Muscle of arm (tissue), 12 donors: ENCODE measurements around the gene SDR9C7. TPM values are rescaled to one million over a fixed set of nuclear protein-coding genes. Genes with fewer than 3 reads are reported as not detected.
"Not testable (repeated sequence)": the region's sequence is repeated elsewhere in the genome, so short reads cannot be mapped to it uniquely, and the experiment has no call there.

Experiments
- DNase-seq: peaks from one replicate; pipeline ENCODE4 v3.0.0-alpha.2; 2013
- polyA plus RNA-seq, 12 donors: library from polyadenylated mRNA; unstranded; fragments of 120-200 nt; gene quantifications; one replicate each; pipeline ENCODE4 v1.2.1, GENCODE V29; 2013; ENCODE audit not compliant: insufficient read length in 12 of 12

The SDR9C7 gene
- polyA plus RNA-seq, 12 donors = 0.24 to 1.1 (median 0.42) TPM; not detected in 2

- DNase-seq = no peak
Measured at GRCh38 chr12:56954057-56954957, 20.1 kb upstream of the SDR9C7 start.

DNA sequence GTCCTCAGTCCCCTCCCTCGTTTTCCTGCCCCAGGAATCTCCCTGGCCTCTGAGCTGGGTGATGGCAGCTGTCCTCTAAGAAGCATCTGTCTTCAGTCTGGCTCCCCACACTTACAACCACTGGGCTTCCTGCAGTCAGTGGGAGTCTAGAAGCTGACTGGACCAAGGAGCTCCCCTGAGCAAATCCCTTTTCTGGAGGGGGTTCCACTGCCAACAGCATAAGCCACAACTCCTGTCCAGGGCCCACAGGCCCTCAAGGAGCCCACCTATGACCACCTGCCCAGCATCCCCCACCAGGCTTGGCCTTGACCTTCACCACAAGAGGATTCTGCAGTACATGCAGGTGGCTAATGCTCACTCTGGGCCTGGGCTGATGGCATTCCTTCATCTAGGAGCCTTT lies 19.1 kb upstream of the SDR9C7 start:
- DNase-seq = no peak

DNA sequence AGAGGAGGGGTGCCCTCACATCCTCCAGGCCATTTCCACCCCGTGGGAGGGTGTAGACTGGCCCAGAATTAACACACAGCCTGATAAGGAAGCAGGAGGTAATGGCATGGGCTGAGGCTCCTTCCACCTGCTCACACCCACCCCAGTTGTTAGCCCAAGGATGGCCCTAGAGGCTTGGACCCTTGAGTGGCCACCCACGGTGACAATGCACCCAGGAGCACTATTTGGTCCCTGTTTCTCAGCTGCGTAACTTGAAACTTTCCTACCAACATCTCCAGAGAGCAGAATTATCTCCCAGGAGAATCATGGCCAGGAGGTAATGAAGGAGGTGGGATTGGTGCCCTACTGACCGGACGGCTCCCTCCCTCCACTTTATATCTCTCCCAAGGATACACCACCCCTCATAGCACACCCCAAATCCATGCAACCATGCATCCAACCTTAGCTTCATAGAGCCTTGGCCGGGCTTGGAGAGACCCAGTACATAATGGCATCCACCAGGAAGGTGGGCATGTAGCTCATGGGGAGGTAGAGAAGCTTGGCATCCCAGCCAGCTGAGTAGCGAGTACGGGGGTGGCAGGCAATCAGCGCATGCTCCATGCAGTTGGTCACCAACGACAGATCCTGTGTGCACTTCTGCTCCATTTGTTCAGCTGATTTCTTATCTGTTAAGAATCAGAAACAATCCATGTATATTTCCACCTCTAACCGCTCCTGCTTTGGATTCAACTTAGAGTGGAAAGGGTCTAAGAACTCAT lies 17.6 kb upstream of the SDR9C7 start:
- no peak for DNase-seq

DNA sequence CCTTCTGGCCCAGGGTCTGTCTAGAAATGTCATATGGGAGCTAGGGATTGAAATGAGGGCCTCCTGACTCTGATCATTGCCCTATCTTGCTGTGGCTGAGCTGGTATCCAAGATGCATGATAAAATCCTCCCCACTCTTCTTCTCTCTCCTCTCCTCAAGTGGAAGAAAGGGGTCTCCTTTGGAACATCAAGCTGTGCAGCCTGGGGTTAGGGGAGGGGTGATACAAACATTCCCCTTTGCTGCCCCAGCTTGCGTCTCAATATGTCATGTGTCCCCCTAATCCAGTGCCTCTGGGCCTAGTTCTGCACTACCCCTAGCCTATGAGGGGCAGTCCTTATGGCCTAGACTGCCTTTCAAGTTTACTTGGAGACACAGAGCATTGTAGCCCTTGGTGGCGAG lies 14.7 kb upstream of the SDR9C7 start:
- DNase-seq = no peak

DNA sequence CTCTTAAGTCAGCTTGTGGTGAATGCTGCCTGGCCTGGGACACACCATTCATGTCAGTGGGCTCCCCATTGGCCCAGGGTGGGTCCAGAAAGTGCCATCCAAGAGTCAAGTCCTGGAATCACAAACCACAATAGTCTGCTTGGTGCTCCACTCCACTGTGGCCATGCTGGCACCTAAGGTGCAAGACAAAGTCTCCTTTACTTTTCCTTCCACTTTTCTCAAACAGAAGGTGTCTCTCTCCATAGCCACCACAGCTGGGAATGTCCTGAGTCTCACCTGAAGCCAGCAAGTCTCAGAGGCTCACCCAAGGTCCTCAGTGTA lies 14.2 kb upstream of the SDR9C7 start:
- DNase-seq = no peak

DNA sequence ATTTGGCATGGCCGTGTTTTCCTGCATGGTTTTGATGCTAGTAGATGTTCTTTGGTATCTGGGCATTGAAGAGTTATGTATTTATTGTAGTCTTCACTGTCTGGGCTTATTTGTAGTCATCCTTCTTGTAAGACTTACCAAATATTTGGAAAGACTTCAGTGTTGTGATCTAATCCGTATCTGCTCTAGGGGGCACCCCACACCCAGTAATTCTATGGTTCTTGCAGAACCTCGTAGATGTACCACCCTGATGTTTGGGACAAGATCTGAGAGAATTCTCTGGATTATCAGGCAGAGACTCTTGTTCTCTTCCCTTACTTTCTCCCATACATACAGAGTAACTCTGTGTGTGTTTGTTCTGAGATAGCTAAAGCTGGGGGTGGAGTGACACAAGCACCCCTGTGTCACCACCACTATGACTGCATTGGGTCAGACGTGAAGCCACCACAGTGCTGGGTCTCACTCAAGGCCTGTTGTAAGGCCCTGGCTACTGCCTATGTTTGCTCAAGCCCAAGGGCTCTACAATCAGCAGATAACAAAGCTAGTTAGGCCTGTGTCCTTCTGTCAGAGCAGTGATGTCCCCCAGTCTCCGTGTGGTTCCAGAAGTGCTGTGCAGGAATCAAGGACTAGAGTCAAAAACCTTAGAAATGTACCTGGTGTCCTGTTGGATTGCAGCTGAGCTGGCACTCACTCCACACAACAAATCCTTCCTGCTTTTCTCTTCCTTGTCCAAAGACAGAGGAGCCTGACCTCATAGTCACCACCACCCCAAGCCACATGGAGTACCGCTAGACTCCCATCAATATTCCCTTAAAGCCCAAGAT lies 13.6 kb upstream of the SDR9C7 start:
- no peak for DNase-seq

DNA sequence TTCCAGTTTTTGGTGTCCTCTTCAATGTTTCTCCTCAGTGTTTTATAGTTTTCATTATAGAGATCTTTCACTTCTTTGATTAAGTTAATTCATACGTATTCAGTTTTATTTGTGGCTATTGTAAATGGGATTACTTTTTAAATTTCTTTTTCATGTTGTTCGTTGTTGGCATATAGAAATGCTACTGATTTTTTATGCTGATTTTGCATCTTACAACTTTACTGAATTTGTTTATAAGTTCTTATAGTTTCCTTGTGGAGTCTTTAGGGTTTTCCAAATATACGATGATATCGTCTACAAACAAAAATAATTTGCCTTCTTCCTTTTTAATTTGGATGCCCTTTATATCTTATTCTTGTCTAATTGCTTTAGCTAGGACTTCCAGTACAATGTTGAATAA lies 9.7 kb upstream of the SDR9C7 start:
- no peak for DNase-seq

DNA sequence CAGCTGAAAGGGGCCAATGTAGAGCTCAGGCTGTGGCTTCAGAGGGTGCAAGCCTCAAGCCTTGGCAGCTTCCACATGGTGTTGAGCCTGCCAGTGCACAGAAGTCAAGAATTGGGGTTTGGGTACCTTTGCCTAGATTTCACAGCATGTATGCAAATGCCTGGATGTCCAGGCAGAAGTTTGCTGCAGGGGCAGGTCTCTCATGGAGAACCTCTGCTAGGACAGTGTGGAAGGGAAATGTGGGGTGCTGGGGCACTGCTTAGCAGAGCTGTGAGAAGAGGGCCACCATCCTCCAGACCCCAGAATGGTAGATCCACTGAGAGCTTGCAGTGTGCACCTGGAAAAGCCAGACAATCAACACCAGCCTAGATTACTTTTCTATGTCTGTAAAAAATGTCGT lies 9.2 kb upstream of the SDR9C7 start:
- not testable (repeated sequence) for DNase-seq

GRCh38 chr12:56941299-56942017 lies 7.2 kb upstream of the SDR9C7 start:
- DNase-seq = no peak

DNA sequence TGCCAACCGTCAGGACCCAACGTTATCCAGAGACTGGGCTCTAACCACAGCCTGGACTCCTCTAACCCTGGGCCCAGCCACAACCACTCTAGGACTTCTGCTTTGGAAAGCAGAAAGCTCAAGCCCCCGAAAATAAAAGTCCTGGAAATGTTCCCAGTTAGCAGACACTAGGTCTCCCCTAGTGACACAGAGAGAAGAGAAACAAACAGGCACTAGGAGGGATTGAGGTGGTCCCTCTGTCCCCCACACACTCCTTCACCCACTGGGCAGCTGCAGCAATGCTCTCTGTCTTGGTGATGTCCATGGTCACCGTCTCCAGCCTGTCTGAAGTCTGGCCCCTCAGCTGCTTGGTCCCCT lies 6.7 kb upstream of the SDR9C7 start:
- DNase-seq = not testable (repeated sequence)

- no peak for DNase-seq
Measured at GRCh38 chr12:56935752-56936151, 1.5 kb upstream of the SDR9C7 start.

- DNase-seq = no peak
Measured at GRCh38 chr12:56935157-56935556, 949 bp upstream of the SDR9C7 start.

GRCh38 chr12:56932867-56933266 lies 1.3 kb downstream of the SDR9C7 start:
- DNase-seq = no peak

DNA sequence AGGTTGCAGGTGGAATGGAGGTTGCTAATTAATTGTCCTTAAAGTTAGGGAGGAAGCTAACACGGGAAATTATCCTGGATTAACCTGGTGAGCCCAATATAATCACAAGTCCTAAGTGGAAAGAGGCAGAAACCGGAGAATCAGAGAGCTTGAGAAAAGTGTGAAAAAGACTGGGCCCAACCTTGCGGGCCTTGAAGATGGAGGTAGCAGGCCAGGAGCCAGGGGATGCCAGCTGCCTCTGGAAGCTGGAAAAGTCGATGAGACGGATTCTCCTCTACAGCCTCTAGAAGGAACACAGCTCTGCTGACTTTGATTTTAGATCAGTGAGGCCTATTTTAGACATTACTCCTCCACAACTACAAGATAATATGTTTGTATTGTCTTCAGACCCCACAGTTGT lies 2.1 kb downstream of the SDR9C7 start:
- no peak for DNase-seq

GRCh38 chr12:56931474-56931978 lies 2.7 kb downstream of the SDR9C7 start:
- peak; percentile 62 for DNase-seq

- DNase-seq = no peak
Measured at GRCh38 chr12:56930241-56930640, 4.0 kb downstream of the SDR9C7 start.

GRCh38 chr12:56929780-56930179 lies 4.4 kb downstream of the SDR9C7 start:
- DNase-seq = no peak

DNA sequence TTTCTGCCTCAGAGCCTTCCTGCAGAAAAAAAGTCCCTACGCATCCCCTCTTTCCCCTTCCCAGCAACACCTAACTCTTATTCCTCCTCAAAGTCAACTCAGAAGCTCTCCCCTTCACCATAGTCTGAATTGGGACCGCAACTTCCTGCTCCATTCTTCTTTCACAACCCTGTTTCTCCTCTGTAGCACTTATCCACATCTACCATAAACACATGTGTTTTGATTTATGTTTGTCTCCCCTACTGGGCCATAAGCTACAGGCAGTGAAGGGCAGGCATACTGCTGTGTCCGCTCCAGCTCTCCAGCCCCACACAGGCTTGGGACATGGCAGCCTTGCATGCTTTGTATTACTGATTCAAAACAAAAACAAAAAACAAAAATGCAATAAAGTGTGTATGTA lies 5.9 kb downstream of the SDR9C7 start:
- DNase-seq = no peak

DNA sequence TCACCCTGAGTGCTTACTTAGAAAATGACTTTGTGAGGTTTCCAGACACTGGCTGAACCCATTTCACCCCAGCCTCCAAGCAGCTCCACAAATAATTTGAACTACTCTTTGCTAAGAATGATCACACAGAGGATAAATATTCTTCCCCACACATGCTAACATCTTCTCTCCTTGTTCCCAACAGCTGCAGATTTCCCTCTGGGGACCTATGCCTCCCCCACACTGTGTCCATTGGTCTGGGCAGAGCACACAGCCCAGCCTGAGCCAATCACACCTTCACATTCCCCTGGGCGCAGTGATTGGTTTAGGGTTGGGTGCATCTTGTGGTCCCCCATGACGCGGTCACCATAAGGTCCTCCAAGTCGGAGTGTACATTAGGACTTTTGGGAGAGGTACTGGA lies 6.9 kb downstream of the SDR9C7 start:
- DNase-seq = no peak

DNA sequence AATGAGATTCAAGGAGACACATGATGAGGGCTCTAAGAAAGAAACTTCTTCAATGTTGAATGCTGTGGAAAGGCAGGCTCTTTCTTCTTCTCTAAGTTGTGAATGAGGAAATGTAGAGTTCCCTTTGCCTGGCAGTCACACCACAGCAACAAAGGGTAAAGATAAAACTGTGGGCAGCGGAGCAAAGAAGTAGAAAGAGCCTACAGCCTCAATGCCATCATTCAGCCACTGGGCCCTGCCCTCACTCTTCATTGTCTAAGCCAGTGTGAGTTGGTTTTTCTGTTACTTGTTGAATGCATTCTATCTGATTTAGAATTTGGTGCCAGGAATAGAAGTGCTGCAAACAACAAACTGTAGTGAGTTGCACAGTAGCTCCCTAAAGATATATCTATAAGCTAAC lies 12.2 kb downstream of the SDR9C7 start:
- DNase-seq = no peak

GRCh38 chr12:56921346-56921745 lies 12.9 kb downstream of the SDR9C7 start:
- no peak for DNase-seq

- not testable (repeated sequence) for DNase-seq
Measured at GRCh38 chr12:56918139-56918538, 16.1 kb downstream of the SDR9C7 start.
